Dedifferentiated amniotic fluid mesenchymal stem cell (primary cell): ENCODE results near the gene TESK2.

Experiments
- DNase-seq: peaks from one replicate; pipeline ENCODE4 v3.0.0-alpha.2; 2016; ENCODE audit errors: extremely low spot score

The TESK2 gene

GRCh38 chr1:45339789-45340558 lies 151.0 kb downstream of the TESK2 start, which contains the start of the genes MUTYH and TOE1:
MUTYH (minus strand) TSS chr1:45340440; CDS start chr1:45334505, 5,935 bp downstream.
TOE1 (plus strand) TSS chr1:45340170; CDS start chr1:45340253, 83 bp downstream.
- peak; percentile 81 for DNase-seq

GRCh38 chr1:45337630-45338325 lies 153.2 kb downstream of the TESK2 start:
- no peak for DNase-seq

GRCh38 chr1:45335855-45336324 lies 155.1 kb downstream of the TESK2 start:
- no peak for DNase-seq

GRCh38 chr1:45334308-45335245 lies 156.4 kb downstream of the TESK2 start:
- no peak for DNase-seq

- no peak for DNase-seq
Measured at GRCh38 chr1:45332346-45332720, 158.6 kb downstream of the TESK2 start.

- no peak for DNase-seq
Measured at GRCh38 chr1:45331436-45332345, 159.3 kb downstream of the TESK2 start.

GRCh38 chr1:45329445-45329844 lies 161.5 kb downstream of the TESK2 start:
- DNase-seq = no peak

- DNase-seq = no peak
Measured at GRCh38 chr1:45328680-45329079, 162.3 kb downstream of the TESK2 start.

- no peak for DNase-seq
Measured at GRCh38 chr1:45327644-45328515, 163.1 kb downstream of the TESK2 start.

- no peak for DNase-seq
Measured at GRCh38 chr1:45326627-45327623, 164.0 kb downstream of the TESK2 start, which contains the start of gene HPDL. HPDL (plus strand) TSS chr1:45326895; CDS start chr1:45327149, 254 bp downstream.

- DNase-seq = no peak
Measured at GRCh38 chr1:45325851-45326506, 165.0 kb downstream of the TESK2 start.

- no peak for DNase-seq
Measured at GRCh38 chr1:45322486-45323040, 168.4 kb downstream of the TESK2 start.

GRCh38 chr1:45321444-45321843 lies 169.5 kb downstream of the TESK2 start:
- no peak for DNase-seq

GRCh38 chr1:45319761-45320160 lies 171.2 kb downstream of the TESK2 start:
- no peak for DNase-seq

- no peak for DNase-seq
Measured at GRCh38 chr1:45317166-45317565, 173.8 kb downstream of the TESK2 start.

- DNase-seq = no peak
Measured at GRCh38 chr1:45314266-45314665, 176.7 kb downstream of the TESK2 start.

GRCh38 chr1:45306905-45307304 lies 184.1 kb downstream of the TESK2 start:
- DNase-seq = no peak

GRCh38 chr1:45306319-45306718 lies 184.6 kb downstream of the TESK2 start:
- DNase-seq = no peak
